ENCODE data around the gene GALNT8.

DNA sequence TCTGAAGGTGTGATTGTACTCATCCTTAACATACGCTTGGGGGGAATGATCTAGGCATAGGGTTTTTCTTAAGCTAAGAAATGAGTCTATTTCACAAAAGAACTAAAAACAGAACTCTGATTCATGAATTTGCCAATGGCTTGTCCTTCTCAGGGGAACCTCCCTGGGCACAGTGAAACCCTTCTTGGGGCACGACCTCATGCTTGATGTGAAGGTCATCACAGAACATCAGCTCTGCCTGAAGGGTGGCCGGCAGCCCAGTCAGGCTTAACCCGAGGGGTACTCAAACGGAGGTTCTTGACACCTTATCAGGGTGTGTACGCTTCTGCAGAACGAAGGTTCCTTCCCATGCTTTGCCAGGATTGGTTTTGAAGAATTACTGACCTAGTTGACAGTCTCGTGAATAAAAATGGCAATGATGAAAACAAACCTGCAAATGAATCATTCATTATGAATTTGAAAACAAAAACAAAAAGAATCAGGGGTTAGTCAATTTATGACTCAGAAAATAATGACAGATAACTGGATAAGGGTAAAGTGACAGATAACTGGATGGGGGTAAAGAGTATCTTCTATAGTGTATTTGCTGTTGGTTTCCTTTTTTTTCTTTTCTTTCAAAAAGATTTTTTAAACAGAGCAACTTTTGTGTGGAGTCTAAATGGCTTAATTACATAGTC, 86.4 kb downstream of the GALNT8 start:
- TF ChIP-seq GATA3 (IDR thresholded peaks at IDR 0.05; ENCODE audit: low read depth, low read length), result no peak
- TF ChIP-seq GATA2 (IDR thresholded peaks at IDR 0.05; ENCODE audit: low read depth, low read length), result no peak
